IPS DF 6.9 (cell line): ENCODE data around the gene KIRREL2.
A peak's percentile ranks its signal among the peaks of the same experiment; 100 is the strongest.
"Not testable (repeated sequence)": the region's sequence is repeated elsewhere in the genome, so short reads cannot be mapped to it uniquely, and the experiment has no call there.

ENCODE experiments used
- DNase-seq: peaks from one replicate; pipeline ENCODE4 v3.0.0-alpha.2; 2013; ENCODE audit warnings: low read depth, low spot score
- H3K27ac ChIP-seq: one replicate; pipeline ENCODE4 v1.5.1; 2013; ENCODE audit warnings: low read length, control low read depth
- H3K27me3 ChIP-seq: 2 replicates; pipeline ENCODE4 v1.6.1; 2013; ENCODE audit warnings: mild to moderate bottlenecking, low read length; ENCODE audit not compliant: control insufficient read depth, insufficient read depth
- H3K36me3 ChIP-seq: 2 replicates; pipeline ENCODE4 v1.6.1; 2013; ENCODE audit warnings: low read length; ENCODE audit not compliant: control insufficient read depth, insufficient read depth
- H3K4me1 ChIP-seq: 2 replicates; pipeline ENCODE4 v1.6.1; 2013; ENCODE audit warnings: low read length; ENCODE audit not compliant: control insufficient read depth, insufficient read depth
- H3K4me3 ChIP-seq: 2 replicates; pipeline ENCODE4 v1.5.1; 2013; ENCODE audit warnings: mild to moderate bottlenecking, low read length
- H3K9me3 ChIP-seq: 2 replicates; pipeline ENCODE4 v1.6.1; 2013; ENCODE audit warnings: low read length, inconsistent platforms; ENCODE audit not compliant: control insufficient read depth, insufficient read depth
- WGBS: extraction: QIAGEN DNeasy Blood & Tissue Kit; methylation state at CpG from one replicate; pipeline ENCODE4 v1.1.7; 2013; ENCODE audit warnings: mixed read lengths, missing lambda C conversion rate; ENCODE audit not compliant: insufficient read length, insufficient coverage; 5-methylcytosine and 5-hydroxymethylcytosine counted together

KIRREL2 gene

DNA sequence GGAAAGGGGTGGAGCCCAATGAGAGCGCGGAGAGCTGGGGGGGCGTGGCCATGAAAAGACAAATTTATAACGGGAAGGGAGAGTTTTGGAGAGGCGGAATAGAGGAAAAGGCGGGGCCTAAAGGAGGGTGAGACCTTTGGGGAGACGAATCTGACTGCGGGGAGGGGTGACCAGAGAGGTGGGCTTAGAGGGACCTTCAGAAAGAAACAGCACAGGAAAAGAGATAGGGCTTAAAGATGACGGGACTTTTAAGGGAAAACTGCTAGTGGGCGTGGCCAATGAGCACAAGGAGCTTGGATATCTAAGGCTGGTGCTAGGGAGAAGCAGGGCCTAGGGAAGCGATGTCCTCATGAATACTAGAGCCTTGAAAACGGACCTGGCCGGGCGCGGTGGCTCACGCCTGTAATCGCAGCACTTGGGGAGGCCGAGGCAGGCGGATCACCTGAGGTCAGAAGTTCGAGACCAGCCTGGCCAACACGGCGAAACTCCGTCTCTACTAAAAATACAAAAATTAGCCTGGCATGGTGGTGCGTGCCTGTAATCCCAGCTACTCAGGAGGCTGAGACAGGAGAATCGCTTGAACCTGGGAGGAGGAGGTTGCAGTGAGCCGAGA, 13.5 kb downstream of the KIRREL2 start:
- not testable (repeated sequence) for H3K36me3 ChIP-seq, H3K9me3 ChIP-seq, H3K27ac ChIP-seq, H3K27me3 ChIP-seq, H3K4me1 ChIP-seq
- no CpG with 5 or more reads among the region's 26 CpGs for whole genome bisulfite sequencing
- peak; percentile 73 for DNase-seq
- peak overlapping the region; percentile 49; the same call in 1 of the 2 replicates for H3K4me3 ChIP-seq

DNA sequence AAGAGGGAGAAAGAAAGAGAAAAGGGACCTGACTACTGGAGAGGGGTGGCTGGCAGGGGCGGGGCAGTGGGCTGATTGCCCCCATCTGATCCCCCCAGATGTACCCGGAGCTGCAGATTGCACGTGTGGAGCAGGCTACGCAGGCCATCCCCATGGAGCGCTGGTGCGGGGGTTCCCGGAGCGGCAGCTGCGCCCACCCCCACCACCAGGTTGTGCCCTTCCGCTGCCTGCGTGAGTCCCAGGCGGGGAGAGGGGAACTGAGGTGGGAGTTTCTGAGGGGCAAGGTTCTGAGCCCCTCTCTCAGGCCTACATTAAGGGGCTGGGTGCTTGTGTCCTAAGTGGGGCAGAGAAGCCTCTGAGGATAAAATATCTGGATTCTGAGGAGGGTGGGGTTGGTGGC, 14.1 kb downstream of the KIRREL2 start:
- WGBS = no CpG with 5 or more reads among the region's 12 CpGs
- DNase-seq = no peak
- Histone ChIP-seq H3K4me3 (no peak overlapping the region), H3K4me1 (peaks cover 2% of the 10 kb centered on the region), H3K9me3 (no peaks in the 10 kb centered on the region), H3K36me3 (no peaks in the 10 kb centered on the region), H3K27ac (no peak overlapping the region), H3K27me3 (peaks cover 3% of the 10 kb centered on the region; the same call in 1 of the 2 replicates)

GRCh38 chr19:35871611-35872010, 14.9 kb downstream of the KIRREL2 start:
- WGBS = no CpG with 5 or more reads among the region's 12 CpGs

GRCh38 chr19:35872180-35872579, 15.5 kb downstream of the KIRREL2 start:
- DNase-seq = no peak
- Histone ChIP-seq H3K4me3 (no peak overlapping the region), H3K27ac (no peak overlapping the region), H3K36me3 (no peaks in the 10 kb centered on the region), H3K27me3 (peaks cover 3% of the 10 kb centered on the region; the same call in 1 of the 2 replicates), H3K4me1 (peaks cover 2% of the 10 kb centered on the region), H3K9me3 (no peaks in the 10 kb centered on the region)
- WGBS = no CpG with 5 or more reads among the region's 5 CpGs

More at GRCh38 chr19:35871611-35872010, 14.9 kb downstream of the KIRREL2 start:
- Histone ChIP-seq H3K36me3 (no peaks in the 10 kb centered on the region), H3K4me3 (no peak overlapping the region), H3K9me3 (no peaks in the 10 kb centered on the region), H3K4me1 (peaks cover 2% of the 10 kb centered on the region), H3K27me3 (peaks cover 3% of the 10 kb centered on the region; the same call in 1 of the 2 replicates), H3K27ac (no peak overlapping the region)
- no peak for DNase-seq

GRCh38 chr19:35874392-35874930, 17.8 kb downstream of the KIRREL2 start:
- Histone ChIP-seq H3K4me1 (peaks cover 2% of the 10 kb centered on the region), H3K27me3 (no peaks in the 10 kb centered on the region), H3K27ac (no peak overlapping the region), H3K36me3 (no peaks in the 10 kb centered on the region), H3K9me3 (no peaks in the 10 kb centered on the region), H3K4me3 (no peak overlapping the region)
- no CpG with 5 or more reads among the region's 32 CpGs for WGBS
- no peak for DNase-seq

- WGBS = no CpG with 5 or more reads among the region's 23 CpGs
- Histone ChIP-seq H3K27ac (no peak overlapping the region), H3K9me3 (no peaks in the 10 kb centered on the region), H3K4me1 (no peaks in the 10 kb centered on the region; the same call in 1 of the 2 replicates), H3K36me3 (no peaks in the 10 kb centered on the region), H3K27me3 (no peaks in the 10 kb centered on the region), H3K4me3 (no peak overlapping the region)
- DNase-seq = no peak
These were observed 22.4 kb downstream of the KIRREL2 start for GRCh38 chr19:35879068-35879467.

DNA sequence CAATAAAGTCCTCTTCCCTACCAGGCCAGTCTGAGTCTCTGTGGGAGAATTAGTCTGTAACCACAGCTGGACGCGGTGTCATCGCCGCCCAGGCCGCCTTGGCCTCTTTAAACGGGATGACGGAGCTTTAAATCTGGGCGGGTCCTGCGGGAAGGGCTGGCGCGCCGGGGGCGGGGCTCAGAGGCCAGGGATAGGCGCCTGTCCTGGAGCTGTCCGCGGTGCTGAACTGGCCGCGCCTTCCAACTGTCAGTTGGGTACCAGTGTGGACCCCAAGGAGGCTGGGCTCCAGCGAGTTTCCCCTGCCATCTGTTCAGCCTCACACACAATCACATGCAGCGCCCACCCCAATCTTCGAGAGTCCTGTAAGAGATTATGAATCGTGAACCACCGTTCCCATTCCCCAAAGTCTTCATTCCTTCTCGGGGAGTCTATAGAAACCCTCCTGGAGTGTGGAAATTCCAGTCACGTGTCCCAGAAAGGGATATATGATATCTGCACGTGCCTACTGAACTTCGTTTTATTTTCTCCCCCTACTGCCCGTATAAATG, 23.1 kb downstream of the KIRREL2 start:
- DNase-seq = peak; percentile 72
- Histone ChIP-seq H3K4me1 (no peaks in the 10 kb centered on the region), H3K9me3 (no peaks in the 10 kb centered on the region), H3K36me3 (no peaks in the 10 kb centered on the region), H3K4me3 (no peak overlapping the region), H3K27me3 (no peaks in the 10 kb centered on the region), H3K27ac (no peak overlapping the region)
- WGBS = no CpG with 5 or more reads among the region's 28 CpGs

- no peak overlapping the region for H3K4me3 ChIP-seq
- WGBS = no CpG with 5 or more reads among the region's 8 CpGs
- no peak for DNase-seq
- no peaks in the 10 kb centered on the region for H3K9me3 ChIP-seq
- no peaks in the 10 kb centered on the region for H3K27me3 ChIP-seq
- H3K36me3 ChIP-seq = peaks cover 3% of the 10 kb centered on the region; the same call in 1 of the 2 replicates
- no peak overlapping the region for H3K27ac ChIP-seq
- no peaks in the 10 kb centered on the region for H3K4me1 ChIP-seq
These were observed 25.6 kb downstream of the KIRREL2 start for GRCh38 chr19:35882114-35882832.

- no peaks in the 10 kb centered on the region for H3K9me3 ChIP-seq
- DNase-seq = no peak
- no peak overlapping the region for H3K27ac ChIP-seq
- no peaks in the 10 kb centered on the region for H3K4me1 ChIP-seq
- no peaks in the 10 kb centered on the region for H3K27me3 ChIP-seq
- H3K36me3 ChIP-seq = peaks cover 14% of the 10 kb centered on the region
- no CpG with 5 or more reads among the region's 2 CpGs for WGBS
- H3K4me3 ChIP-seq = no peak overlapping the region
These were observed 27.2 kb downstream of the KIRREL2 start for GRCh38 chr19:35883882-35884281.

- no peaks in the 10 kb centered on the region for H3K27me3 ChIP-seq
- no peak for DNase-seq
- no peaks in the 10 kb centered on the region for H3K4me1 ChIP-seq
- no CpG with 5 or more reads among the region's 6 CpGs for WGBS
- H3K36me3 ChIP-seq = peaks cover 24% of the 10 kb centered on the region
- H3K9me3 ChIP-seq = no peaks in the 10 kb centered on the region
- H3K4me3 ChIP-seq = no peak overlapping the region
- H3K27ac ChIP-seq = no peak overlapping the region
These were observed 28.6 kb downstream of the KIRREL2 start for GRCh38 chr19:35885225-35885738.
